Measurements from ENCODE around the gene ZCCHC13. TPM values are rescaled to one million over a fixed set of nuclear protein-coding genes. Genes with fewer than 3 reads are reported as not detected.

ZCCHC13 gene
- total and polyA plus RNA-seq, 9 of the 15 experiments (the other 6 are each of a cell fraction or from before 2014, with no cell fraction given), result not detected

GRCh38 chrX:74300869-74301268 is 3.1 kb upstream of the ZCCHC13 start:
- POLR2A ChIA-PET, result interaction anchor here (0.6 kb wide), 1 partner anchor 35 kb away, joined by 3 read pairs; no protein-coding TSS in a partner anchor
- Histone ChIP-seq H3K36me3 (ENCODE audit: control insufficient read depth, insufficient read depth, low read length) (no peaks in the 10 kb centered on the region), H2AFZ (ENCODE audit: low read depth, low read length) (no peak overlapping the region), H3K9ac (ENCODE audit: insufficient read depth in 1 of 2, low read depth in 2 of 2, low read length in 2 of 2) (no peak overlapping the region), H3K9me1 (ENCODE audit: control insufficient read depth, insufficient read depth, low read length) (no peaks in the 10 kb centered on the region), H3K27me3 (ENCODE audit: control insufficient read depth in 2 of 2, insufficient read depth in 2 of 2, low read length in 2 of 2) (peaks cover 0 to 7% of the 10 kb centered on the region in 2 experiments; a peak in 2 of 5 replicates), H3K79me2 (ENCODE audit: control insufficient read depth, insufficient read depth, low read length) (no peaks in the 10 kb centered on the region), H3K4me2 (ENCODE audit: insufficient read depth, low read length) (no peak overlapping the region), H4K20me1 (replicated peaks; ENCODE audit: control insufficient read depth, insufficient read depth, low read length) (no peaks in the 10 kb centered on the region), H3K4me3 (no peak overlapping the region), H3K4me1 (replicated peaks in 1 of 2; ENCODE audit: control insufficient read depth in 2 of 2, insufficient read depth in 2 of 2, low read length in 2 of 2) (no peaks in the 10 kb centered on the region), H3K27ac (ENCODE audit: extremely low read depth, low read depth, low read length) (no peak overlapping the region), H3K9me3 (replicated peaks; ENCODE audit: control insufficient read depth, insufficient read depth, low read depth, low read length) (no peaks in the 10 kb centered on the region)
- 6% methylated on average over 4 of the region's 4 CpGs for WGBS (ENCODE audit: insufficient coverage, low coverage, missing lambda C conversion rate)
- FAIRE-seq (no peak), DNase-seq (ENCODE audit: extremely low read depth in 1 of 4, low spot score in 3 of 4) (no peak), ATAC-seq (no peak)
- in situ Hi-C loops (cut with MboI), result no loop called here
- CTCF ChIA-PET (ENCODE audit: low intra/inter-chr PET ratio), result no interaction called here
- intact Hi-C loops (cut with micrococcal nuclease), result no loop called here
- BruUV-seq (replicated peaks), result no TSS peak
- TF ChIP-seq ZNF140 (CRISPR knock-in tag; IDR thresholded peaks at IDR 0.05) (no peak), C11orf30 (IDR thresholded peaks at IDR 0.05; ENCODE audit: low read depth) (peak; percentile 62), TCF7 (IDR thresholded peaks at IDR 0.05; ENCODE audit: borderline replicate concordance) (no peak), ID3 (CRISPR knock-in tag; IDR thresholded peaks at IDR 0.05) (no peak), ID3 (tag; IDR thresholded peaks at IDR 0.05) (no peak), SMC3 (conservative IDR thresholded peaks at IDR 0.05; ENCODE audit: insufficient read depth, low read depth, low read length) (no peak), ZNF436 (CRISPR knock-in tag; IDR thresholded peaks at IDR 0.05) (no peak), MAFF (IDR thresholded peaks at IDR 0.05; ENCODE audit: low read length) (peak; percentile 25), RFX5 (IDR thresholded peaks at IDR 0.05; ENCODE audit: low read depth, low read length) (no peak), ZNF316 (IDR thresholded peaks at IDR 0.05) (peak; percentile 82), TGIF2 (CRISPR knock-in tag; IDR thresholded peaks at IDR 0.05) (no peak), SMARCA5 (IDR thresholded peaks at IDR 0.05) (no peak), NFRKB (IDR thresholded peaks at IDR 0.05; ENCODE audit: low read depth) (no peak), MAFK (IDR thresholded peaks at IDR 0.05; ENCODE audit: low read length) (peak; percentile 11; the same call in 1 of the 2 replicates), RAD21 (CRISPR knock-in tag; conservative IDR thresholded peaks at IDR 0.05 in 1 of 2, IDR thresholded peaks at IDR 0.05 in 1 of 2) (no peak)

Data from K562 (cell line).